ENCODE results near the gene KCNQ5. TPM values are rescaled to one million over a fixed set of nuclear protein-coding genes. Genes with fewer than 3 reads are reported as not detected.

Gene KCNQ5
- total RNA-seq, 1 donor from 2014 or later: 0.08 TPM

- DNase-seq (ENCODE audit: low spot score): no peak
- Mint-ChIP-seq H3K4me3 (ENCODE audit: unreplicated experiment) (no peak overlapping the region), H3K4me1 (ENCODE audit: unreplicated experiment) (no peaks in the 10 kb centered on the region), H3K36me3 (ENCODE audit: low read depth, unreplicated experiment) (no peaks in the 10 kb centered on the region), H3K27ac (ENCODE audit: unreplicated experiment) (no peak overlapping the region), H3K27me3 (ENCODE audit: unreplicated experiment) (no peaks in the 10 kb centered on the region), H3K9me3 (ENCODE audit: unreplicated experiment) (no peaks in the 10 kb centered on the region)
- TF ChIP-seq, protein P1, sequence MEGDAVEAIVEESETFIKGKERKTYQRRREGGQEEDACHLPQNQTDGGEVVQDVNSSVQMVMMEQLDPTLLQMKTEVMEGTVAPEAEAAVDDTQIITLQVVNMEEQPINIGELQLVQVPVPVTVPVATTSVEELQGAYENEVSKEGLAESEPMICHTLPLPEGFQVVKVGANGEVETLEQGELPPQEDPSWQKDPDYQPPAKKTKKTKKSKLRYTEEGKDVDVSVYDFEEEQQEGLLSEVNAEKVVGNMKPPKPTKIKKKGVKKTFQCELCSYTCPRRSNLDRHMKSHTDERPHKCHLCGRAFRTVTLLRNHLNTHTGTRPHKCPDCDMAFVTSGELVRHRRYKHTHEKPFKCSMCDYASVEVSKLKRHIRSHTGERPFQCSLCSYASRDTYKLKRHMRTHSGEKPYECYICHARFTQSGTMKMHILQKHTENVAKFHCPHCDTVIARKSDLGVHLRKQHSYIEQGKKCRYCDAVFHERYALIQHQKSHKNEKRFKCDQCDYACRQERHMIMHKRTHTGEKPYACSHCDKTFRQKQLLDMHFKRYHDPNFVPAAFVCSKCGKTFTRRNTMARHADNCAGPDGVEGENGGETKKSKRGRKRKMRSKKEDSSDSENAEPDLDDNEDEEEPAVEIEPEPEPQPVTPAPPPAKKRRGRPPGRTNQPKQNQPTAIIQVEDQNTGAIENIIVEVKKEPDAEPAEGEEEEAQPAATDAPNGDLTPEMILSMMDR (IDR thresholded peaks at IDR 0.05; ENCODE audit: unreplicated experiment): no peak
Measured at GRCh38 chr6:72953971-72954381, 332.1 kb downstream of the KCNQ5 start.

DNA sequence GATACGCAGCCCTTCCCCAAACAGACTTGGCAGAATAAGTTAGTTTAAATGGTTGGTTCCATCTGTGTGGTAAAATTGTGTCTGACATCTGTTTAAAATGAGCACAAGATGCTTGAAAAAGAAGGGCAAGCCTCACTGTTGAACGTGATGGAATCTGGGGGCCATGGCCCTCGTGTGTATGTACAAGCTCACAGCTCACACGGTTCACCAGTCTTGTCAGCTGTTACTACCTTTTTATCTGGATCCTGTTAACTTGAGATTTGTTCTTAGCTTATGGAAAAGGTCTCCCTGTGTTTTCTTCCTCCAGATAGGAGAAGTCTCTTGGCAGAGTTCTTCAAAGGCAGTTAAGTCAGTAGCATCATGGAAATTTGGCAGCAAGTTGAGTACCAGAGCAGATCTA lies 332.9 kb downstream of the KCNQ5 start:
- TF ChIP-seq, protein P1 (IDR thresholded peaks at IDR 0.05; ENCODE audit: unreplicated experiment): no peak
- DNase-seq (ENCODE audit: low spot score): no peak
- no peaks in the 10 kb centered on the region for H3K27me3 Mint-ChIP-seq (ENCODE audit: unreplicated experiment)
- no peaks in the 10 kb centered on the region for H3K4me1 Mint-ChIP-seq (ENCODE audit: unreplicated experiment)
- no peak overlapping the region for H3K4me3 Mint-ChIP-seq (ENCODE audit: unreplicated experiment)
- no peaks in the 10 kb centered on the region for H3K9me3 Mint-ChIP-seq (ENCODE audit: unreplicated experiment)
- no peak overlapping the region for H3K27ac Mint-ChIP-seq (ENCODE audit: unreplicated experiment)
- H3K36me3 Mint-ChIP-seq (ENCODE audit: low read depth, unreplicated experiment): no peaks in the 10 kb centered on the region

GRCh38 chr6:72955666-72956065 lies 333.8 kb downstream of the KCNQ5 start:
- H3K4me3 Mint-ChIP-seq (ENCODE audit: unreplicated experiment): no peak overlapping the region
- H3K27ac Mint-ChIP-seq (ENCODE audit: unreplicated experiment): no peak overlapping the region
- no peaks in the 10 kb centered on the region for H3K36me3 Mint-ChIP-seq (ENCODE audit: low read depth, unreplicated experiment)
- TF ChIP-seq, protein P1 (IDR thresholded peaks at IDR 0.05; ENCODE audit: unreplicated experiment): no peak
- H3K27me3 Mint-ChIP-seq (ENCODE audit: unreplicated experiment): no peaks in the 10 kb centered on the region
- peak; percentile 9 for DNase-seq (ENCODE audit: low spot score)
- H3K4me1 Mint-ChIP-seq (ENCODE audit: unreplicated experiment): no peaks in the 10 kb centered on the region
- no peaks in the 10 kb centered on the region for H3K9me3 Mint-ChIP-seq (ENCODE audit: unreplicated experiment)

GRCh38 chr6:72956272-72956671 lies 334.4 kb downstream of the KCNQ5 start:
- Mint-ChIP-seq H3K4me1 (ENCODE audit: unreplicated experiment) (no peaks in the 10 kb centered on the region), H3K9me3 (ENCODE audit: unreplicated experiment) (no peaks in the 10 kb centered on the region), H3K27ac (ENCODE audit: unreplicated experiment) (no peak overlapping the region), H3K4me3 (ENCODE audit: unreplicated experiment) (no peak overlapping the region), H3K27me3 (ENCODE audit: unreplicated experiment) (no peaks in the 10 kb centered on the region), H3K36me3 (ENCODE audit: low read depth, unreplicated experiment) (no peaks in the 10 kb centered on the region)
- TF ChIP-seq, protein P1 (IDR thresholded peaks at IDR 0.05; ENCODE audit: unreplicated experiment): no peak
- DNase-seq (ENCODE audit: low spot score): no peak

DNA sequence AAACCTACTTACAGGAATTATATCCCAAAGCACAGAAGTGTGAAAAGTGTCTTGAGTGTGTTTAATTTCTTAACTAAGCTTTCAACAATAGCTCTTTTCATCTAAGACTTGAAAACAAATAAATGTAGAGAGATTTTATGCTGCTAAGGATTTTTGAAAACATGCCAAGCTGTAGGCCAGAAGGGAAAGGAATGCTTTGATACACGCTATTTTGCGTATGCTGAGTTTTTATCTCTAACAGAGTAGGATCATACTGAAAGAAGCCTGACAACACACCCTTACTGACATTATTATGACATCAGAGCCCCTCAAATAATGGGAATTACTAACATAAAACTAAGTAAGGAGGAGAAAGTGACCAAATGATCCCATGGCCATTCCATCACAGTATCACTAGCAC lies 338.0 kb downstream of the KCNQ5 start:
- Mint-ChIP-seq H3K27ac (ENCODE audit: unreplicated experiment) (no peak overlapping the region), H3K4me1 (ENCODE audit: unreplicated experiment) (no peaks in the 10 kb centered on the region), H3K36me3 (ENCODE audit: low read depth, unreplicated experiment) (no peaks in the 10 kb centered on the region), H3K27me3 (ENCODE audit: unreplicated experiment) (peaks cover 2% of the 10 kb centered on the region), H3K9me3 (ENCODE audit: unreplicated experiment) (no peaks in the 10 kb centered on the region), H3K4me3 (ENCODE audit: unreplicated experiment) (no peak overlapping the region)
- TF ChIP-seq, protein P1 (IDR thresholded peaks at IDR 0.05; ENCODE audit: unreplicated experiment): no peak
- DNase-seq (ENCODE audit: low spot score): no peak

All from endothelial cell (in vitro differentiated cells).